Psoas muscle (tissue), 8 donors: ENCODE results near the gene ZNF664. TPM values are rescaled to one million over a fixed set of nuclear protein-coding genes. Genes with fewer than 3 reads are reported as not detected.

Experiments used
- ATAC-seq, 4 donors: fragments of 200-7000 bp; cut with Tn5 transposase; one replicate each; pipeline ENCODE4 v1.9.1; 2020; ENCODE audit warnings: moderate library complexity in 3 of 4, mild to moderate bottlenecking in 2 of 4
- DNase-seq, 2 donors: peaks; one replicate each; pipeline ENCODE4 v3.0.0-alpha.2; 2020
- H3K27ac ChIP-seq: fragments of 200-600 bp; one replicate; pipeline ENCODE4 v1.8.0; 2022
- H3K27me3 ChIP-seq, 3 donors: fragments of 200-600 bp in 1 of 3; one replicate each; pipeline versions ENCODE4 v1.6.1 to v1.8.0; 2013 to 2022; ENCODE audit warnings: low read length in 2 of 3, mild to moderate bottlenecking in 2 of 3, moderate library complexity in 1 of 3; ENCODE audit not compliant: insufficient read depth in 3 of 3
- H3K36me3 ChIP-seq, 2 donors: fragments of 200-600 bp in 1 of 2; one replicate each; pipeline versions ENCODE4 v1.6.1 to v1.8.0; 2013 to 2022; ENCODE audit warnings: low read depth in 1 of 2, mild to moderate bottlenecking in 1 of 2, moderate library complexity in 1 of 2; ENCODE audit not compliant: insufficient read depth in 1 of 2
- H3K4me1 ChIP-seq: fragments of 200-600 bp; one replicate; pipeline ENCODE4 v1.8.0; 2022
- H3K4me3 ChIP-seq: fragments of 200-600 bp; one replicate; pipeline ENCODE4 v1.8.0; 2022; ENCODE audit warnings: mild to moderate bottlenecking
- H3K9me3 ChIP-seq: fragments of 200-600 bp; one replicate; pipeline ENCODE4 v1.8.0; 2022
- WGBS, 3 donors: extraction: QIAGEN DNeasy Blood & Tissue Kit; methylation state at CpG; one replicate each; pipeline versions ENCODE4 v1.1.6 to v1.1.7; 2013; 5-methylcytosine and 5-hydroxymethylcytosine counted together
- intact Hi-C, 2 donors: fragments of 100-400 bp; cut with DNase I; formaldehyde crosslinking; loops; one replicate each; pipeline versions ENCODE4 v1.11.0 to v1.14.2; 2022
- polyA plus RNA-seq, 3 donors: library from polyadenylated mRNA; stranded (reverse); fragments of 200-250 nt; gene quantifications; one replicate each; pipeline ENCODE4 v1.2.3, GENCODE V29; 2013
- total RNA-seq, 4 donors: library from RNA; stranded (reverse); fragmentation: NEBNext Ultra II Directional in 2 of 4; extraction: Animal tissue kit (Norgen Biotek cat#: 25700) in 2 of 4; gene quantifications; one replicate each; pipeline versions ENCODE4 v1.2.1 to v1.2.4, GENCODE V29; 2021 to 2023
- TF ChIP-seq, protein P1 (sequence below): fragments of 200-600 bp; IDR thresholded peaks from one replicate; pipeline ENCODE4 v1.8.0; 2022; ENCODE audit warnings: antibody characterized with exemption
- donor health status: healthy with polysubstance abuse.
- donor health status: DM: no; HTN: no; CAD: no; lungs with moderate emphysema.
- donor health status: Bipolar disorder and iron deficiency.
- donor health status: healthy.
- donor health status: DM: yes; HTN: yes; CAD: no.
- donor health status: DM: no; HTN: no; CAD: no.
- donor health status: DM: no; HTN: no; CAD: no.
- donor health status: DM: yes; HTN: yes; CAD: no.

The ZNF664 gene
- total and polyA plus RNA-seq, 7 donors, result 25.1 to 69.3 (median 39.1) TPM

DNA sequence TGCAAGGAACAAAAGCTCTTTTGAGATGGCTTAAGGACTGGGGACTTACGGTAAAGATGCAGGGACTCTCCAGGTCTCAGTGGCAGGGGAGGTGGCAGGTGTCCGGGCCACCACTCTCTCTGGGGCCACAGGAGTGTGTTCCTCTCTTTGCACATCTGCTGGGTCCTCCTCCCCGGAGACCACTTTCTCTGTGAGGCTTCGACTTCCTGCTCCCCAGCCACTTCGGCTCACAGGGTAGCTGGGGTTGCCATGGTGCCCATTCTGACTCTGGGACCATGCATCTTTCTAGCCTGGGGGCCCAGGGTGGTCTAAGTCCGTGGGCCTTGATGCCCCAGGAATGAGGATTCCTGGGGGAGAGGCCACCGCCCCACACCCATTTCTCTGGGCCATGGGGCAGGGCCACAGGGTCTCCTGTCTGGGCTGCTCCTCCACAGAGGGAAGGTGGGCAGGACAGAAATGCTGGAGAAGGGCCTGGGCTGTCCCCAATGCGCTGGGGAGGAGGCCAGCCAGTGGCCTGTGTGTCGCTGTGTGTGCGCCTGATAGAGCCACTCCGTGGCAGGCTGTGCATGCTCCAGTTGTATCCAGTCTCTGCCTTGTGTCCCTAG, 38.9 kb upstream of the ZNF664 start:
- DNase-seq (no peak), ATAC-seq (no peak)
- Histone ChIP-seq H3K9me3 (no peaks in the 10 kb centered on the region), H3K36me3 (peaks cover 0 to 30% of the 10 kb centered on the region in 2 donors), H3K27ac (no peak overlapping the region), H3K4me3 (no peak overlapping the region), H3K4me1 (no peaks in the 10 kb centered on the region), H3K27me3 (peaks cover 0 to 6% (median 0%) of the 10 kb centered on the region in 3 donors)
- TF ChIP-seq, protein P1, sequence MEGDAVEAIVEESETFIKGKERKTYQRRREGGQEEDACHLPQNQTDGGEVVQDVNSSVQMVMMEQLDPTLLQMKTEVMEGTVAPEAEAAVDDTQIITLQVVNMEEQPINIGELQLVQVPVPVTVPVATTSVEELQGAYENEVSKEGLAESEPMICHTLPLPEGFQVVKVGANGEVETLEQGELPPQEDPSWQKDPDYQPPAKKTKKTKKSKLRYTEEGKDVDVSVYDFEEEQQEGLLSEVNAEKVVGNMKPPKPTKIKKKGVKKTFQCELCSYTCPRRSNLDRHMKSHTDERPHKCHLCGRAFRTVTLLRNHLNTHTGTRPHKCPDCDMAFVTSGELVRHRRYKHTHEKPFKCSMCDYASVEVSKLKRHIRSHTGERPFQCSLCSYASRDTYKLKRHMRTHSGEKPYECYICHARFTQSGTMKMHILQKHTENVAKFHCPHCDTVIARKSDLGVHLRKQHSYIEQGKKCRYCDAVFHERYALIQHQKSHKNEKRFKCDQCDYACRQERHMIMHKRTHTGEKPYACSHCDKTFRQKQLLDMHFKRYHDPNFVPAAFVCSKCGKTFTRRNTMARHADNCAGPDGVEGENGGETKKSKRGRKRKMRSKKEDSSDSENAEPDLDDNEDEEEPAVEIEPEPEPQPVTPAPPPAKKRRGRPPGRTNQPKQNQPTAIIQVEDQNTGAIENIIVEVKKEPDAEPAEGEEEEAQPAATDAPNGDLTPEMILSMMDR, result no peak
- 84 to 85% (median 84%) methylated on average over 11 of the region's 11 CpGs for WGBS, 3 donors
- intact Hi-C loops, result no loop called here

DNA sequence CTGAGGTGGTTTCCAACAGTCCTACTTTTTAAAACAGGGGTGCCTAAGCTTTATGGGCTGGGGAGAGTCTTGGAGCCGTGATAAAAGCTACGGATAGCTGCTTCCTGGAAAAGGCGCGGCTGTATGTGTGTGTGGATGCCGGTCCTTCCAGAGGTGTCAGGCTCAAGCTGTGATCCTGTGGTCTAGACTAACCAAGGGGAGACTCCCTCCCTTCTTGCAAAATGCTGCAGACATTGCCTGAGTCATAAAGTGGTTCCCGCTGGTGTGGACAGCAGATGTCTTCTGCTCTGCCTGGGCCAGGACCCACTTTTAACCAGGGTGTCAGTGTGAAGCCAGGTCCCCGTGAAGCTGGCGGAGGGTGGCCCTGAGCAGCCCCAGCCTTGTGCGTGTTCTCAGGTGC, 38.2 kb upstream of the ZNF664 start:
- Histone ChIP-seq H3K27me3 (no peaks in the 10 kb centered on the region), H3K36me3 (peaks cover 0 to 35% of the 10 kb centered on the region in 2 donors), H3K27ac (no peak overlapping the region), H3K4me1 (no peaks in the 10 kb centered on the region), H3K9me3 (no peaks in the 10 kb centered on the region), H3K4me3 (no peak overlapping the region)
- 67 to 81% (median 79%) methylated on average over 9 of the region's 9 CpGs for WGBS, 3 donors
- TF ChIP-seq, protein P1, result no peak
- DNase-seq, result no peak
- intact Hi-C loops, result no loop called here
- no peak for ATAC-seq

DNA sequence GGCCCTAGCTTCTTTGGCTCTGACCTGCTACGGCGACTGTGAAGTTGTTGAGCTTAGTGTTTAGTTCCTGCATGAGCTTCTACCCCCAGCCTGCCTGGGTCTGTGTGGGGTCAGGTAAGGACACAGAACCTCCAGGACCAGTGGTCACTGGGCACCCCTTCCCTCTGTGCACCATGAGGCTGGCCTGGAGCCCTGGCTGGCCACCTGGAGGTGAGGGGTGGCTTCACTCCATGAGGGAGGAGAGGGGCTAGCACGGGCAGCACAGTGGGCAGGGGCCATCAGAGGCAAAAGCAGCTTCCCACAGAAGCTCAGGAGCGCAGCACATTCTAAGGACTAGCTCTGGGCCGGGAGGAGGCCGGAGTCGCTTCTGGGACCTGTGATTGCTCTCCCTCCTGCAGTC, 37.1 kb upstream of the ZNF664 start:
- H3K36me3 ChIP-seq, result peaks cover 0 to 45% of the 10 kb centered on the region in 2 donors
- no peak for DNase-seq
- no peaks in the 10 kb centered on the region for H3K9me3 ChIP-seq
- WGBS, 3 donors, result 86 to 95% (median 89%) methylated on average over 7 of the region's 7 CpGs
- no peak overlapping the region for H3K27ac ChIP-seq
- H3K27me3 ChIP-seq, result no peaks in the 10 kb centered on the region
- H3K4me1 ChIP-seq, result no peaks in the 10 kb centered on the region
- TF ChIP-seq, protein P1, result no peak
- H3K4me3 ChIP-seq, result no peak overlapping the region
- ATAC-seq, result no peak
- intact Hi-C loops, result no loop called here

DNA sequence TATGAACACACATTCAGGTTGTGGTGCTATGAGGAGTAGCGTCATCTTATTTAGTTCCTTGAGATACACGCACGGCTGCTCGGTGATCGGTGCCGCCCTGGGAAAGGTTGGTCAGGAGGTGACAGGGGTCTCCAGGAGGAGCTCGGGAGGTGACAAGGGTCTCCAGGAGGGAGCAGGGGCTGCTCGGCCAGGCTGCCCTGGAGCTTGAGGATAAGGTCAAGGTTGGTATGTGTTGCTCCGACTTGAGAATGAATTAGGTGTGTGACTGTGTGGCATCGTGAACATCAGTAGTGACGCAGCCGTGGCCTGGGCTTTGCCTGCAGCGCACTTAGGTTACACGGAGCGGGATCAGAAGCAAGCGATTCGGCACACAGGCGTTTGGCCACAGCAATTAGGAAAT, 36.5 kb upstream of the ZNF664 start:
- DNase-seq (no peak), ATAC-seq (no peak)
- H3K27me3 ChIP-seq, result no peaks in the 10 kb centered on the region
- 92 to 95% (median 94%) methylated on average over 18 of the region's 18 CpGs for WGBS, 3 donors
- no peaks in the 10 kb centered on the region for H3K4me1 ChIP-seq
- TF ChIP-seq, protein P1, result no peak
- H3K4me3 ChIP-seq, result no peak overlapping the region
- H3K36me3 ChIP-seq, result peaks cover 0 to 50% of the 10 kb centered on the region in 2 donors
- H3K27ac ChIP-seq, result no peak overlapping the region
- intact Hi-C loops, result no loop called here
- H3K9me3 ChIP-seq, result no peaks in the 10 kb centered on the region
